Measurements from ENCODE around the gene LCP2. TPM values are rescaled to one million over a fixed set of nuclear protein-coding genes. Genes with fewer than 3 reads are reported as not detected.

Gene LCP2
- polyA plus RNA-seq, 2 of the 4 experiments (the other 2 are of a cell fraction), result not detected

DNA sequence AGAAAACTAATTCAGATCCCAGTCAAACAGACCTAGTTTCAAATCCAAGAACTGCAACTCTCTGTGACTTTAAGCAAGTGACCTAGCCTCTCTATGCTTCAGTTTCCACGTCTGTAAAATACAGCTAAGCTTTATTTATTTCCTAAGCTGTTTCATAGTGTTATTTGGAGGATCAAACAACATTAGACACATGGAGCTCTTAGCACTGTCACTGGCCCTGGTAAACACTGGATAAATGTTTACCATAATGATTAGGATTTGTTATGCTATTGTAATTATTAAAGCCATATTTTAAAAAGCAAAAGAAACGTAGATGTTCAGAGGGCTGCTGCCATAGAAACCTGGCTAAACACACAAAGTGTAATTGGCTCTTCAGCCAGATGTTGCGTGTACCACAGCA lies 91.4 kb downstream of the LCP2 start (continued):
- TF ChIP-seq TFCP2L1 (CRISPR knock-in tag; IDR thresholded peaks at IDR 0.05) (no peak), HEYL (CRISPR knock-in tag; IDR thresholded peaks at IDR 0.05) (no peak), ESRRA (IDR thresholded peaks at IDR 0.05; ENCODE audit: borderline replicate concordance, low read length) (no peak), PHF8 (IDR thresholded peaks at IDR 0.05; ENCODE audit: borderline replicate concordance, low read depth) (no peak), RCOR1 (IDR thresholded peaks at IDR 0.05; ENCODE audit: low read depth, low read length) (no peak), ZNF302 (CRISPR knock-in tag; IDR thresholded peaks at IDR 0.05) (no peak)

DNA sequence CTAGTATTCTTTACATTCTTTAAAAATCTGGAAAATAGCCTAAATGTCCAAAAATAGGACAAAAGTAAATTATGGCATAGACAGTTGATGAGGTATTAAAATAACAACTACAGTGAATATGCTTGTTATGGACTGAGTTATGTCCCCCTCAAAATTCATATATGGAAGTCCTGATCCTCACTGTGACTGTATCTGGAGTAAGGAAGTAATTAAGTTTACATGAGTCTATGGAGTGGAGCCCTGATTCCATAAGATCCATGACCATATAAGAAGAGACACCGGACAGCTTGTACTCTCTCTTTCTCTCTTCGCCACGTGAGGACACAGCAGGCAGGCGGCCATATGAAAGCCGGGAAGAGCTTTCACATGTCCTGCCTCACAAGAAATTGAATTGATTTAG lies 93.4 kb downstream of the LCP2 start:
- H3K27ac ChIP-seq, result no peak overlapping the region
- FAIRE-seq (no peak), DNase-seq (ENCODE audit: low read depth in 1 of 2, low spot score in 1 of 2) (no peak), ATAC-seq (no peak)
- no peaks in the 10 kb centered on the region for H3K4me1 ChIP-seq
- POLR2A ChIA-PET, result no interaction called here
- H3K9me3 ChIP-seq, result no peaks in the 10 kb centered on the region
- TF ChIP-seq CBX2 (IDR thresholded peaks at IDR 0.05; ENCODE audit: borderline replicate concordance, low read depth) (no peak), JUNB (IDR thresholded peaks at IDR 0.05) (no peak), HOXB13 (CRISPR knock-in tag; IDR thresholded peaks at IDR 0.05; ENCODE audit: low read depth) (no peak), CBX8 (IDR thresholded peaks at IDR 0.05) (no peak), ZFP36 (IDR thresholded peaks at IDR 0.05; ENCODE audit: borderline replicate concordance, partially characterized antibody) (no peak), MYC (IDR thresholded peaks at IDR 0.05; ENCODE audit: borderline replicate concordance, low read length) (no peak), KDM1A (IDR thresholded peaks at IDR 0.05; ENCODE audit: low read depth) (no peak), EHF (CRISPR knock-in tag; IDR thresholded peaks at IDR 0.05) (no peak), NR3C1 (IDR thresholded peaks at IDR 0.05) (no peak), RFX5 (IDR thresholded peaks at IDR 0.05) (no peak), ESRRA (IDR thresholded peaks at IDR 0.05; ENCODE audit: borderline replicate concordance, low read length) (no peak), FOSB (CRISPR knock-in tag; IDR thresholded peaks at IDR 0.05) (no peak), ZC3H11A (IDR thresholded peaks at IDR 0.05) (no peak), CEBPB (IDR thresholded peaks at IDR 0.05) (no peak), TP53 (CRISPR knock-in tag; IDR thresholded peaks at IDR 0.05) (no peak), NFE2L2 (conservative IDR thresholded peaks at IDR 0.05; ENCODE audit: low read length) (no peak)
- TF ChIP-seq, protein P1, sequence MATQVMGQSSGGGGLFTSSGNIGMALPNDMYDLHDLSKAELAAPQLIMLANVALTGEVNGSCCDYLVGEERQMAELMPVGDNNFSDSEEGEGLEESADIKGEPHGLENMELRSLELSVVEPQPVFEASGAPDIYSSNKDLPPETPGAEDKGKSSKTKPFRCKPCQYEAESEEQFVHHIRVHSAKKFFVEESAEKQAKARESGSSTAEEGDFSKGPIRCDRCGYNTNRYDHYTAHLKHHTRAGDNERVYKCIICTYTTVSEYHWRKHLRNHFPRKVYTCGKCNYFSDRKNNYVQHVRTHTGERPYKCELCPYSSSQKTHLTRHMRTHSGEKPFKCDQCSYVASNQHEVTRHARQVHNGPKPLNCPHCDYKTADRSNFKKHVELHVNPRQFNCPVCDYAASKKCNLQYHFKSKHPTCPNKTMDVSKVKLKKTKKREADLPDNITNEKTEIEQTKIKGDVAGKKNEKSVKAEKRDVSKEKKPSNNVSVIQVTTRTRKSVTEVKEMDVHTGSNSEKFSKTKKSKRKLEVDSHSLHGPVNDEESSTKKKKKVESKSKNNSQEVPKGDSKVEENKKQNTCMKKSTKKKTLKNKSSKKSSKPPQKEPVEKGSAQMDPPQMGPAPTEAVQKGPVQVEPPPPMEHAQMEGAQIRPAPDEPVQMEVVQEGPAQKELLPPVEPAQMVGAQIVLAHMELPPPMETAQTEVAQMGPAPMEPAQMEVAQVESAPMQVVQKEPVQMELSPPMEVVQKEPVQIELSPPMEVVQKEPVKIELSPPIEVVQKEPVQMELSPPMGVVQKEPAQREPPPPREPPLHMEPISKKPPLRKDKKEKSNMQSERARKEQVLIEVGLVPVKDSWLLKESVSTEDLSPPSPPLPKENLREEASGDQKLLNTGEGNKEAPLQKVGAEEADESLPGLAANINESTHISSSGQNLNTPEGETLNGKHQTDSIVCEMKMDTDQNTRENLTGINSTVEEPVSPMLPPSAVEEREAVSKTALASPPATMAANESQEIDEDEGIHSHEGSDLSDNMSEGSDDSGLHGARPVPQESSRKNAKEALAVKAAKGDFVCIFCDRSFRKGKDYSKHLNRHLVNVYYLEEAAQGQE (IDR thresholded peaks at IDR 0.05), result no peak
- TF ChIP-seq, protein P2, sequence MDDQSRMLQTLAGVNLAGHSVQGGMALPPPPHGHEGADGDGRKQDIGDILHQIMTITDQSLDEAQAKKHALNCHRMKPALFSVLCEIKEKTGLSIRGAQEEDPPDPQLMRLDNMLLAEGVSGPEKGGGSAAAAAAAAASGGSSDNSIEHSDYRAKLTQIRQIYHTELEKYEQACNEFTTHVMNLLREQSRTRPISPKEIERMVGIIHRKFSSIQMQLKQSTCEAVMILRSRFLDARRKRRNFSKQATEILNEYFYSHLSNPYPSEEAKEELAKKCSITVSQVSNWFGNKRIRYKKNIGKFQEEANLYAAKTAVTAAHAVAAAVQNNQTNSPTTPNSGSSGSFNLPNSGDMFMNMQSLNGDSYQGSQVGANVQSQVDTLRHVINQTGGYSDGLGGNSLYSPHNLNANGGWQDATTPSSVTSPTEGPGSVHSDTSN (IDR thresholded peaks at IDR 0.05), result no peak
- TF ChIP-seq, protein P3, sequence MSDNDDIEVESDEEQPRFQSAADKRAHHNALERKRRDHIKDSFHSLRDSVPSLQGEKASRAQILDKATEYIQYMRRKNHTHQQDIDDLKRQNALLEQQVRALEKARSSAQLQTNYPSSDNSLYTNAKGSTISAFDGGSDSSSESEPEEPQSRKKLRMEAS (IDR thresholded peaks at IDR 0.05), result no peak
- TF ChIP-seq, protein P4, sequence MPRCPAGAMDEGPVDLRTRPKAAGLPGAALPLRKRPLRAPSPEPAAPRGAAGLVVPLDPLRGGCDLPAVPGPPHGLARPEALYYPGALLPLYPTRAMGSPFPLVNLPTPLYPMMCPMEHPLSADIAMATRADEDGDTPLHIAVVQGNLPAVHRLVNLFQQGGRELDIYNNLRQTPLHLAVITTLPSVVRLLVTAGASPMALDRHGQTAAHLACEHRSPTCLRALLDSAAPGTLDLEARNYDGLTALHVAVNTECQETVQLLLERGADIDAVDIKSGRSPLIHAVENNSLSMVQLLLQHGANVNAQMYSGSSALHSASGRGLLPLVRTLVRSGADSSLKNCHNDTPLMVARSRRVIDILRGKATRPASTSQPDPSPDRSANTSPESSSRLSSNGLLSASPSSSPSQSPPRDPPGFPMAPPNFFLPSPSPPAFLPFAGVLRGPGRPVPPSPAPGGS (IDR thresholded peaks at IDR 0.05), result no peak
- H3K4me3 ChIP-seq, result no peak overlapping the region
- no peak overlapping the region for H3K4me2 ChIP-seq
- 74% methylated on average over 5 of the region's 5 CpGs for WGBS (ENCODE audit: missing lambda C conversion rate)
- CTCF ChIA-PET, result no interaction called here

All from A549 (cell line).